Keratinocyte (primary cell): ENCODE results near the gene SPECC1. TPM values are rescaled to one million over a fixed set of nuclear protein-coding genes. Genes with fewer than 3 reads are reported as not detected.

Experiments used
- DNase-seq: peaks from one replicate; pipeline ENCODE4 v3.0.0-alpha.2; 2011; ENCODE audit warnings: low read depth, missing footprints, low spot score
- FAIRE-seq: peaks from 2 replicates; lab custom pipeline; 2011; peaks lifted over from hg19 to GRCh38; lab: Jason Lieb, UNC
- H2AFZ ChIP-seq: 2 replicates; pipeline ENCODE4 v1.6.0; 2012; ENCODE audit warnings: low read length, control low read depth, inconsistent platforms; ENCODE audit not compliant: control insufficient read depth
- H3K27ac ChIP-seq: 2 replicates; pipeline ENCODE4 v1.5.1; 2011; ENCODE audit warnings: low read length; ENCODE audit not compliant: control insufficient read depth, insufficient read depth
- H3K27me3 ChIP-seq: 3 replicates; pipeline ENCODE4 v1.6.0; 2011; ENCODE audit warnings: low read length; ENCODE audit not compliant: control insufficient read depth, insufficient read depth; ENCODE audit errors: extremely low read depth
- H3K36me3 ChIP-seq, 2 experiments: 2 replicates in 1 of 2; 3 replicates in 1 of 2; pipeline ENCODE4 v1.5.1; 2011; ENCODE audit warnings: low read length in 2 of 2, mild to moderate bottlenecking in 1 of 2; ENCODE audit not compliant: control insufficient read depth in 2 of 2, insufficient read depth in 2 of 2; ENCODE audit errors: extremely low read depth in 1 of 2
- H3K4me1 ChIP-seq: 3 replicates; pipeline ENCODE4 v1.5.1; 2011; ENCODE audit warnings: low read length; ENCODE audit not compliant: control insufficient read depth, insufficient read depth; ENCODE audit errors: extremely low read depth
- H3K4me2 ChIP-seq: 3 replicates; pipeline ENCODE4 v1.6.0; 2011; ENCODE audit warnings: low read depth, low read length; ENCODE audit not compliant: control insufficient read depth, insufficient read depth; ENCODE audit errors: extremely low read depth
- H3K4me3 ChIP-seq, 3 experiments: fragments of 200-600 bp in 1 of 3; sonication (generic) in 1 of 3; 2 replicates in 2 of 3; 3 replicates in 1 of 3; pipeline ENCODE4 v1.5.1; 2011 to 2016; ENCODE audit warnings: low read length in 3 of 3, mild to moderate bottlenecking in 3 of 3, control low read depth in 2 of 3, inconsistent platforms in 1 of 3, low read depth in 1 of 3, mixed read lengths in 1 of 3, mixed run types in 1 of 3, moderate library complexity in 1 of 3; ENCODE audit not compliant: control insufficient read depth in 2 of 3, insufficient read depth in 2 of 3; ENCODE audit errors: extremely low read depth in 1 of 3
- H3K79me2 ChIP-seq: 2 replicates; pipeline ENCODE4 v1.6.0; 2012; ENCODE audit warnings: low read length; ENCODE audit not compliant: control insufficient read depth, insufficient read depth
- H3K9ac ChIP-seq: 3 replicates; pipeline ENCODE4 v1.6.0; 2011; ENCODE audit warnings: low read length; ENCODE audit not compliant: control insufficient read depth, insufficient read depth; ENCODE audit errors: extremely low read depth
- H3K9me1 ChIP-seq: 3 replicates; pipeline ENCODE4 v1.6.0; 2011; ENCODE audit warnings: low read length; ENCODE audit not compliant: control insufficient read depth, insufficient read depth; ENCODE audit errors: extremely low read depth
- H3K9me3 ChIP-seq: 2 replicates; pipeline ENCODE4 v1.5.1; 2012; ENCODE audit warnings: low read depth, low read length; ENCODE audit not compliant: control insufficient read depth
- H4K20me1 ChIP-seq: 3 replicates; pipeline ENCODE4 v1.6.0; 2011; ENCODE audit warnings: low read length; ENCODE audit not compliant: control insufficient read depth, insufficient read depth; ENCODE audit errors: extremely low read depth
- EZH2 ChIP-seq: IDR thresholded peaks from one replicate; pipeline ENCODE4 v1.6.1; 2012; ENCODE audit warnings: inconsistent platforms, mild to moderate bottlenecking, low read length, moderate library complexity
- dilution Hi-C: fragments of 300-500 bp; cut with MboI; formaldehyde crosslinking; loops from one replicate; pipeline ENCODE4 v1.7.0; 2020; ENCODE audit warnings: low sequenced_read_pairs; ENCODE audit not compliant: extremely low pct_ligation_motif_present
- polyA plus RNA-seq, 5 experiments: library from polyadenylated mRNA; depleted of rRNA in 3 of 5; stranded (reverse) in 3 of 5; stranded (forward) in 1 of 5; unstranded in 1 of 5; fragments of >200 nt; gene quantifications; 1 replicate in 1 of 5; 2 replicates in 3 of 5; 3 replicates in 1 of 5; pipeline versions ENCODE4 v1.2.1 to v1.2.3, GENCODE V29; 2011 to 2012; ENCODE audit warnings: missing spikeins in 2 of 5, low read depth in 1 of 5, low replicate concordance in 1 of 5
- TF ChIP-seq, protein P1 (sequence below), 3 experiments: IDR thresholded peaks in 1 of 3; conservative IDR thresholded peaks in 1 of 3; optimal IDR thresholded peaks in 1 of 3; 2 replicates in 2 of 3; 3 replicates in 1 of 3; pipeline versions ENCODE3 to v1.5.1; 2011; ENCODE audit warnings: low read length in 3 of 3, mild to moderate bottlenecking in 3 of 3, moderate library complexity in 2 of 3, control low read depth in 1 of 3, inconsistent platforms in 1 of 3; ENCODE audit not compliant: insufficient read depth in 2 of 3; ENCODE audit errors: extremely low read depth in 1 of 3

The SPECC1 gene
- polyA plus RNA-seq, 1 donor (not counting 4 experiments of a cell fraction or from before 2014, with no cell fraction given) = 20.9 TPM

DNA sequence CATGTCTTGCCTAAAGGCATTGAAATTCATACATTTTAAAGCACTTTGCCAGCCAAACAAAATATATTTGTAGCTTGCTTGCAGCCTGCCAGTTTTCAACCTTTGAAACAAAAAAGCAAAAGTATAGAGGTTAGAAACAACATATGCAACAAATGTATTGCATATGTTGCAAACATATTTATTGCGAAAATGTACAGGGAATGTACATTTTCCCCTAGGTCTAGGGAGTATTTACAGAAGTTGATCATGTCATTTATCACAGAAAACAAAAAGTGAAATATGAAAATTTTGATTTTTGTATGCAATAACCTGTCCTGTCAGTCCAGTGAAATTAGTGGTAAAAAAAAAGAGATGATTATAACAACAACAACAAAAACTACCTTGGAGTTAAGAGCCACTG lies 171.5 kb downstream of the SPECC1 start:
- H3K9me3 ChIP-seq = no peaks in the 10 kb centered on the region
- TF ChIP-seq, protein P1, sequence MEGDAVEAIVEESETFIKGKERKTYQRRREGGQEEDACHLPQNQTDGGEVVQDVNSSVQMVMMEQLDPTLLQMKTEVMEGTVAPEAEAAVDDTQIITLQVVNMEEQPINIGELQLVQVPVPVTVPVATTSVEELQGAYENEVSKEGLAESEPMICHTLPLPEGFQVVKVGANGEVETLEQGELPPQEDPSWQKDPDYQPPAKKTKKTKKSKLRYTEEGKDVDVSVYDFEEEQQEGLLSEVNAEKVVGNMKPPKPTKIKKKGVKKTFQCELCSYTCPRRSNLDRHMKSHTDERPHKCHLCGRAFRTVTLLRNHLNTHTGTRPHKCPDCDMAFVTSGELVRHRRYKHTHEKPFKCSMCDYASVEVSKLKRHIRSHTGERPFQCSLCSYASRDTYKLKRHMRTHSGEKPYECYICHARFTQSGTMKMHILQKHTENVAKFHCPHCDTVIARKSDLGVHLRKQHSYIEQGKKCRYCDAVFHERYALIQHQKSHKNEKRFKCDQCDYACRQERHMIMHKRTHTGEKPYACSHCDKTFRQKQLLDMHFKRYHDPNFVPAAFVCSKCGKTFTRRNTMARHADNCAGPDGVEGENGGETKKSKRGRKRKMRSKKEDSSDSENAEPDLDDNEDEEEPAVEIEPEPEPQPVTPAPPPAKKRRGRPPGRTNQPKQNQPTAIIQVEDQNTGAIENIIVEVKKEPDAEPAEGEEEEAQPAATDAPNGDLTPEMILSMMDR (optimal IDR thresholded peaks at IDR 0.05 in 1 of 3, IDR thresholded peaks at IDR 0.05 in 1 of 3, conservative IDR thresholded peaks at IDR 0.05 in 1 of 3; ENCODE audit: extremely low read depth in 1 of 3, insufficient read depth in 2 of 3, low read length in 3 of 3) = no peak
- no peak for TF ChIP-seq EZH2
- no peaks in the 10 kb centered on the region for H3K27me3 ChIP-seq
- dilution Hi-C loops = no loop called here
- FAIRE-seq (no peak), DNase-seq (no peak)
- H3K4me1 ChIP-seq = no peaks in the 10 kb centered on the region
- no peaks in the 10 kb centered on the region for H3K9me1 ChIP-seq
- H3K27ac ChIP-seq = no peak overlapping the region
- H3K79me2 ChIP-seq = peaks cover 28% of the 10 kb centered on the region
- no peaks in the 10 kb centered on the region for H3K36me3 ChIP-seq
- H3K9ac ChIP-seq = no peak overlapping the region
- H2AFZ ChIP-seq = no peak overlapping the region
- no peaks in the 10 kb centered on the region for H4K20me1 ChIP-seq
- no peak overlapping the region for H3K4me2 ChIP-seq
- H3K4me3 ChIP-seq = no peak overlapping the region

DNA sequence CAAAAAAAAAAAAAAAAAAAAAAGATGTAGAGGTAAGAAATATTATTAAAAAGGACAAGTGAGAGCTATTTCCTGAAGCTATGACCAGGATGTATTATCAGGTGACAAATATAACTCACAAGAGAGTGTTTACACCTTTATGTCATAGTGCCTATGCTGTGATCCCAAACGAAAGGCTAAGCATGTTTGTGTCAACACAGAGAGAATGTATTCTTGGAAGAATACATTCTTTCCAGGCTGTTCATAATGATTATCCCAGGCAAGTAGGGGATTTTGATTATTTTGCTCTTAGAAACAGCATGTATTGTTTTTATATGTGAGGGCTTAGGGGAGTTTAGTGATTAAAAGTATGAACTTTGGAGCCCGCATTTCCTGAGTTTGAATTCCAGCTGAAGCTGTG lies 175.0 kb downstream of the SPECC1 start:
- Histone ChIP-seq H3K27me3 (no peaks in the 10 kb centered on the region), H3K79me2 (peaks cover 31% of the 10 kb centered on the region), H3K9ac (no peak overlapping the region), H3K4me1 (peaks cover 6% of the 10 kb centered on the region), H4K20me1 (no peaks in the 10 kb centered on the region), H3K9me3 (no peaks in the 10 kb centered on the region), H2AFZ (no peak overlapping the region), H3K36me3 (no peaks in the 10 kb centered on the region), H3K4me2 (no peak overlapping the region), H3K9me1 (no peaks in the 10 kb centered on the region), H3K4me3 (no peak overlapping the region), H3K27ac (no peak overlapping the region)
- DNase-seq = no peak
- no peak for FAIRE-seq
- dilution Hi-C loops = no loop called here
- TF ChIP-seq, protein P1 (optimal IDR thresholded peaks at IDR 0.05 in 1 of 3, IDR thresholded peaks at IDR 0.05 in 1 of 3, conservative IDR thresholded peaks at IDR 0.05 in 1 of 3; ENCODE audit: extremely low read depth in 1 of 3, insufficient read depth in 2 of 3, low read length in 3 of 3) = no peak
- TF ChIP-seq EZH2 = no peak
